NT2/D1 (cell line): Measurements from ENCODE around the gene TSNAXIP1.

Source experiments
- YY1 ChIP-seq: IDR thresholded peaks from 2 replicates; pipeline ENCODE4 v1.6.1; 2011; ENCODE audit not compliant: insufficient read length, insufficient read depth
- ZNF274 ChIP-seq: IDR thresholded peaks from 2 replicates; pipeline ENCODE4 v1.6.1; 2011; ENCODE audit warnings: mild to moderate bottlenecking, low read depth, low read length

DNA sequence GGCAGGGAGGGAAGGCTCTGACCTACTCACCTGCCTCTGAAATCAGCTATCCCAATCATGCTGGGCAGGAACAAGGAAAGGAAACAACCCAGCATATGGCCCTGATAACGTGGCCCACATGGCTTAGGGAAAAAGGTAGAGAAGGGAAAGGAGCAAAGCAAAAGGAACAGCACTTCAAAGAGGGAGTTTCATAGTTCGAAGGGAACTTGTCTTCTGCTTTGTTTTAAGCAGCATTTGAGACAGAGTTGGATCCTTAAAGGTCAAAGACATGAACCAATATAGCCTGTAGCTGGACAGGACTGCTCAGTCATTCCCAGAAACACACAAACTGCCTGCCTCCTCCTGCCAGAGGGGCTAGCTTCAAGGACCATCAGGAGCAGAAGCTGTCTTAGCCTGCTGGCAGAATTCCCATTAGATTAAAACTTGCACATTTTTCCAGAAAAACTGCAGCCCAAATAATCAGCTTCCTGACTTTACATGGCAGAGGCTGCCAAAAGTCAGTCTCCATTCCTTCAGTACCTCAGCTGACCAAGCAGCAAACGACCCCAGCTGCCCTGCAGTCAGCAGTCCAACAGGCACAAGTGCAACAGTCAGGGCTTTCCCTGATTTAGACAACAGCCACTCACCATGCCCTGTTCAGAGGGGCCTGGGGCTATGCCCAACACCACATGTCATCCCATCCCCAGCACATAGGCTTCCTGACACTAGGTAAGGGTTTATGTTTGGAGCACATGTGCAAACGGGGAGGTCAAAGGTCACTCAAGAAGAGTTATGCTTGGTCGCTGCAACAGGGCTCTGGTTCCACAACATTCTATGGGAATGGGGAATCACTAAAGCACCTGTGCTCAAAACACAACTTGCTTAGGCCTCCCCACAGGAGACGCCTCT lies 32.9 kb upstream of the TSNAXIP1 start:
- TF ChIP-seq ZNF274 (no peak), YY1 (no peak)
